Smooth muscle cell (in vitro differentiated cells): ENCODE measurements around the gene CYTIP. TPM values are rescaled to one million over a fixed set of nuclear protein-coding genes. Genes with fewer than 3 reads are reported as not detected.

Experiments
- DNase-seq: peaks from one replicate; lab custom pipeline; 2025; ENCODE audit not compliant: unreplicated experiment; lab: John Stamatoyannopoulos, UW
- H2AFZ ChIP-seq: fragments of 200-600 bp; sonication (generic); 2 replicates; pipeline ENCODE4 v1.6.0; 2016; ENCODE audit warnings: antibody characterized with exemption, low read depth, mild to moderate bottlenecking
- H3F3A ChIP-seq: fragments of 200-600 bp; sonication (generic); 2 replicates; pipeline ENCODE4 v1.6.0; 2017; ENCODE audit warnings: antibody characterized with exemption, low read depth
- H3K27ac ChIP-seq: fragments of 200-600 bp; sonication (generic); 2 replicates; pipeline ENCODE4 v1.5.1; 2016; ENCODE audit warnings: low read depth, mild to moderate bottlenecking
- H3K27me3 ChIP-seq: fragments of 200-600 bp; sonication (generic); 2 replicates; pipeline ENCODE4 v1.6.1; 2016; ENCODE audit warnings: low read depth, mild to moderate bottlenecking
- H3K36me3 ChIP-seq: fragments of 200-600 bp; sonication (generic); 2 replicates; pipeline ENCODE4 v1.5.1; 2016; ENCODE audit warnings: low read depth
- H3K4me1 ChIP-seq: fragments of 200-600 bp; sonication (generic); 2 replicates; pipeline ENCODE4 v1.5.1; 2016; ENCODE audit warnings: low read depth
- H3K4me2 ChIP-seq: fragments of 200-600 bp; sonication (generic); 2 replicates; pipeline ENCODE4 v1.6.0; 2016; ENCODE audit warnings: mild to moderate bottlenecking
- H3K4me3 ChIP-seq: fragments of 200-600 bp; sonication (generic); 2 replicates; pipeline ENCODE4 v1.5.1; 2016; ENCODE audit warnings: mild to moderate bottlenecking
- H3K79me2 ChIP-seq: fragments of 200-600 bp; sonication (generic); 2 replicates; pipeline ENCODE4 v1.6.0; 2016; ENCODE audit warnings: low read depth, mild to moderate bottlenecking
- H3K9ac ChIP-seq: fragments of 200-600 bp; sonication (generic); 2 replicates; pipeline ENCODE4 v1.6.0; 2016; ENCODE audit warnings: low read depth
- H3K9me3 ChIP-seq: fragments of 200-600 bp; sonication (generic); replicated peaks from 2 replicates; pipeline ENCODE4 v1.5.1; 2016; ENCODE audit warnings: low read depth
- H4K20me1 ChIP-seq: fragments of 200-600 bp; sonication (generic); 2 replicates; pipeline ENCODE4 v1.6.0; 2016; ENCODE audit warnings: low read depth
- CTCF ChIP-seq: fragments of 200-600 bp; sonication (generic); IDR thresholded peaks from 2 replicates; pipeline ENCODE4 v1.5.1; 2017; ENCODE audit warnings: borderline replicate concordance, mild to moderate bottlenecking, antibody characterized with exemption; ENCODE audit not compliant: insufficient read depth, poor library complexity, severe bottlenecking
- WGBS: methylation state at CpG from one replicate; pipeline ENCODE4 v1.1.7; 2016; ENCODE audit warnings: low lambda C conversion rate; 5-methylcytosine and 5-hydroxymethylcytosine counted together
- polyA plus RNA-seq: library from polyadenylated mRNA; unstranded; fragments of >200 nt; fragmentation: Nextera tagmentation; extraction: Ambion mirVana; gene quantifications from 2 replicates; pipeline ENCODE4 v1.2.1, GENCODE V29; 2016
- total RNA-seq: library from RNA; depleted of rRNA; stranded (reverse); fragments of >200 nt; gene quantifications from 2 replicates; pipeline ENCODE4 v1.2.3, GENCODE V29; 2014

CYTIP gene
- total and polyA plus RNA-seq, 2 experiments from 2014 or later, result not detected

GRCh38 chr2:157443090-157443489, 799 bp downstream of the CYTIP start:
- H3K36me3 ChIP-seq, result no peaks in the 10 kb centered on the region
- TF ChIP-seq CTCF, result no peak
- H3K4me2 ChIP-seq, result no peak overlapping the region
- no peaks in the 10 kb centered on the region for H3F3A ChIP-seq
- DNase-seq, result no peak
- no peak overlapping the region for H3K4me3 ChIP-seq
- no peaks in the 10 kb centered on the region for H3K79me2 ChIP-seq
- H2AFZ ChIP-seq, result no peak overlapping the region
- H3K9me3 ChIP-seq, result no peaks in the 10 kb centered on the region
- H3K27ac ChIP-seq, result no peak overlapping the region
- no peaks in the 10 kb centered on the region for H3K27me3 ChIP-seq
- H3K4me1 ChIP-seq, result no peaks in the 10 kb centered on the region
- no peak overlapping the region for H3K9ac ChIP-seq
- no peaks in the 10 kb centered on the region for H4K20me1 ChIP-seq

- no peaks in the 10 kb centered on the region for H3F3A ChIP-seq
- TF ChIP-seq CTCF, result no peak
- H3K36me3 ChIP-seq, result no peaks in the 10 kb centered on the region
- DNase-seq, result no peak
- no peak overlapping the region for H2AFZ ChIP-seq
- no peaks in the 10 kb centered on the region for H3K27me3 ChIP-seq
- 69% methylated on average over 5 of the region's 5 CpGs for WGBS
- H3K9me3 ChIP-seq, result no peaks in the 10 kb centered on the region
- H3K4me2 ChIP-seq, result no peak overlapping the region
- H4K20me1 ChIP-seq, result no peaks in the 10 kb centered on the region
- H3K27ac ChIP-seq, result no peak overlapping the region
- H3K9ac ChIP-seq, result no peak overlapping the region
- no peaks in the 10 kb centered on the region for H3K4me1 ChIP-seq
- H3K79me2 ChIP-seq, result no peaks in the 10 kb centered on the region
- no peak overlapping the region for H3K4me3 ChIP-seq
Measured at GRCh38 chr2:157442636-157443035, 1.3 kb downstream of the CYTIP start.

GRCh38 chr2:157442191-157442590, 1.7 kb downstream of the CYTIP start:
- Histone ChIP-seq H3K9ac (no peak overlapping the region), H3F3A (no peaks in the 10 kb centered on the region), H3K36me3 (no peaks in the 10 kb centered on the region), H3K4me1 (no peaks in the 10 kb centered on the region), H3K79me2 (no peaks in the 10 kb centered on the region), H3K27me3 (no peaks in the 10 kb centered on the region), H3K9me3 (no peaks in the 10 kb centered on the region), H4K20me1 (no peaks in the 10 kb centered on the region), H3K27ac (no peak overlapping the region), H3K4me2 (no peak overlapping the region), H3K4me3 (no peak overlapping the region), H2AFZ (no peak overlapping the region)
- no peak for DNase-seq
- no peak for TF ChIP-seq CTCF
- WGBS, result 77% methylated on average over 2 of the region's 2 CpGs

GRCh38 chr2:157441072-157441454, 2.8 kb downstream of the CYTIP start:
- TF ChIP-seq CTCF, result no peak
- H3K4me1 ChIP-seq, result no peaks in the 10 kb centered on the region
- no peak overlapping the region for H3K9ac ChIP-seq
- no peaks in the 10 kb centered on the region for H3K79me2 ChIP-seq
- H3F3A ChIP-seq, result no peaks in the 10 kb centered on the region
- H3K4me2 ChIP-seq, result no peak overlapping the region
- DNase-seq, result no peak
- no peak overlapping the region for H3K4me3 ChIP-seq
- H3K36me3 ChIP-seq, result no peaks in the 10 kb centered on the region
- no peak overlapping the region for H3K27ac ChIP-seq
- 92% methylated on average over 2 of the region's 2 CpGs for WGBS
- H3K27me3 ChIP-seq, result no peaks in the 10 kb centered on the region
- no peaks in the 10 kb centered on the region for H4K20me1 ChIP-seq
- H3K9me3 ChIP-seq, result no peaks in the 10 kb centered on the region
- no peak overlapping the region for H2AFZ ChIP-seq
